Measurements from ENCODE around the gene CCDC167. TPM values are rescaled to one million over a fixed set of nuclear protein-coding genes. Genes with fewer than 3 reads are reported as not detected.

The CCDC167 gene
- total RNA-seq, 4 donors from 2014 or later = 9.4 to 50.7 (median 25.8) TPM

GRCh38 chr6:37540029-37540352 is 40.3 kb upstream of the CCDC167 start:
- DNase-seq (ENCODE audit: low spot score in 2 of 2) = no peak
- TF ChIP-seq EP300 (IDR thresholded peaks at IDR 0.05) (no peak), POLR2A (IDR thresholded peaks at IDR 0.05) (no peak)
- TF ChIP-seq, protein P1, sequence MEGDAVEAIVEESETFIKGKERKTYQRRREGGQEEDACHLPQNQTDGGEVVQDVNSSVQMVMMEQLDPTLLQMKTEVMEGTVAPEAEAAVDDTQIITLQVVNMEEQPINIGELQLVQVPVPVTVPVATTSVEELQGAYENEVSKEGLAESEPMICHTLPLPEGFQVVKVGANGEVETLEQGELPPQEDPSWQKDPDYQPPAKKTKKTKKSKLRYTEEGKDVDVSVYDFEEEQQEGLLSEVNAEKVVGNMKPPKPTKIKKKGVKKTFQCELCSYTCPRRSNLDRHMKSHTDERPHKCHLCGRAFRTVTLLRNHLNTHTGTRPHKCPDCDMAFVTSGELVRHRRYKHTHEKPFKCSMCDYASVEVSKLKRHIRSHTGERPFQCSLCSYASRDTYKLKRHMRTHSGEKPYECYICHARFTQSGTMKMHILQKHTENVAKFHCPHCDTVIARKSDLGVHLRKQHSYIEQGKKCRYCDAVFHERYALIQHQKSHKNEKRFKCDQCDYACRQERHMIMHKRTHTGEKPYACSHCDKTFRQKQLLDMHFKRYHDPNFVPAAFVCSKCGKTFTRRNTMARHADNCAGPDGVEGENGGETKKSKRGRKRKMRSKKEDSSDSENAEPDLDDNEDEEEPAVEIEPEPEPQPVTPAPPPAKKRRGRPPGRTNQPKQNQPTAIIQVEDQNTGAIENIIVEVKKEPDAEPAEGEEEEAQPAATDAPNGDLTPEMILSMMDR (IDR thresholded peaks at IDR 0.05) = no peak
- Histone ChIP-seq H3K27me3 (peaks cover 0 to 31% of the 10 kb centered on the region in 2 donors), H3K4me1 (peaks cover 0 to 18% (median 9%) of the 10 kb centered on the region in 4 donors), H3K36me3 (no peaks in the 10 kb centered on the region), H3K27ac (no peak overlapping the region), H3K9me3 (no peaks in the 10 kb centered on the region), H3K4me3 (no peak overlapping the region)
- WGBS, 2 donors = 43 to 93% methylated on average over 4 of the region's 4 CpGs

- Histone ChIP-seq H3K27me3 (peaks cover 0 to 35% of the 10 kb centered on the region in 2 donors), H3K9me3 (no peaks in the 10 kb centered on the region), H3K27ac (no peak overlapping the region), H3K4me1 (peaks cover 0 to 18% (median 9%) of the 10 kb centered on the region in 4 donors), H3K36me3 (no peaks in the 10 kb centered on the region), H3K4me3 (no peak overlapping the region)
- no peak for DNase-seq (ENCODE audit: low spot score in 2 of 2)
- WGBS, 2 donors = 57 to 64% methylated on average over 8 to 9 of the region's 9 CpGs
- TF ChIP-seq EP300 (IDR thresholded peaks at IDR 0.05) (no peak), POLR2A (IDR thresholded peaks at IDR 0.05) (no peak)
- TF ChIP-seq, protein P1 (IDR thresholded peaks at IDR 0.05) = no peak
Observed at GRCh38 chr6:37539171-37540028, 39.7 kb upstream of the CCDC167 start.

- Histone ChIP-seq H3K4me1 (peaks cover 0 to 18% (median 9%) of the 10 kb centered on the region in 4 donors), H3K9me3 (no peaks in the 10 kb centered on the region), H3K27me3 (peaks cover 0 to 47% of the 10 kb centered on the region in 2 donors), H3K4me3 (no peak overlapping the region), H3K27ac (no peak overlapping the region), H3K36me3 (no peaks in the 10 kb centered on the region)
- TF ChIP-seq, protein P1 (IDR thresholded peaks at IDR 0.05) = no peak
- TF ChIP-seq POLR2A (IDR thresholded peaks at IDR 0.05) = no peak
- no peak for TF ChIP-seq EP300 (IDR thresholded peaks at IDR 0.05)
- no peak for DNase-seq (ENCODE audit: low spot score in 2 of 2)
- 71 to 76% methylated on average over 5 to 6 of the region's 6 CpGs for WGBS, 2 donors
Observed at GRCh38 chr6:37538107-37538506, 38.4 kb upstream of the CCDC167 start.

DNA sequence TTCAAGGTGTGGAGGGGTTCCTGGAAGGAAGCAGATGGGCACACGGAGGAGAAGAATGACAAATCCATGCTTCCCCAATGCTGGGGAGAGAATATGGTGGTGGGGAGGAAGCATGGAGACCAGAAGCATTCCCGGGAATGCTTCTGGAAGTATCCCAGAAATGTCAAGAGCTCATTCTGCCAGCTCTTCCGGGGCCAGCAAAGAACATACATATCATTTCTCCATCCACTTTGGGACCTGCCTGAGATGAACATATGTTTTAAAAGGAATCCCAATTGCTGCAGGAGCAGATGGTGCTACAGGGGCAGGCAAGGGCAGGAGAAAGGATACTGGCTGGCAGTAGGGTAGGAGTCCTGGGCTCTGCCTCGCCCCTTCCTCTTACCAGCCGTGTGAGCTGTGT is 37.9 kb upstream of the CCDC167 start:
- Histone ChIP-seq H3K9me3 (no peaks in the 10 kb centered on the region), H3K4me1 (peaks cover 0 to 18% (median 9%) of the 10 kb centered on the region in 4 donors), H3K27ac (no peak overlapping the region), H3K4me3 (no peak overlapping the region), H3K36me3 (no peaks in the 10 kb centered on the region), H3K27me3 (peaks cover 0 to 53% of the 10 kb centered on the region in 2 donors)
- 66 to 72% methylated on average over 4 to 5 of the region's 5 CpGs for WGBS, 2 donors
- TF ChIP-seq, protein P1 (IDR thresholded peaks at IDR 0.05) = no peak
- no peak for TF ChIP-seq EP300 (IDR thresholded peaks at IDR 0.05)
- TF ChIP-seq POLR2A (IDR thresholded peaks at IDR 0.05) = no peak
- DNase-seq (ENCODE audit: low spot score in 2 of 2) = no peak

DNA sequence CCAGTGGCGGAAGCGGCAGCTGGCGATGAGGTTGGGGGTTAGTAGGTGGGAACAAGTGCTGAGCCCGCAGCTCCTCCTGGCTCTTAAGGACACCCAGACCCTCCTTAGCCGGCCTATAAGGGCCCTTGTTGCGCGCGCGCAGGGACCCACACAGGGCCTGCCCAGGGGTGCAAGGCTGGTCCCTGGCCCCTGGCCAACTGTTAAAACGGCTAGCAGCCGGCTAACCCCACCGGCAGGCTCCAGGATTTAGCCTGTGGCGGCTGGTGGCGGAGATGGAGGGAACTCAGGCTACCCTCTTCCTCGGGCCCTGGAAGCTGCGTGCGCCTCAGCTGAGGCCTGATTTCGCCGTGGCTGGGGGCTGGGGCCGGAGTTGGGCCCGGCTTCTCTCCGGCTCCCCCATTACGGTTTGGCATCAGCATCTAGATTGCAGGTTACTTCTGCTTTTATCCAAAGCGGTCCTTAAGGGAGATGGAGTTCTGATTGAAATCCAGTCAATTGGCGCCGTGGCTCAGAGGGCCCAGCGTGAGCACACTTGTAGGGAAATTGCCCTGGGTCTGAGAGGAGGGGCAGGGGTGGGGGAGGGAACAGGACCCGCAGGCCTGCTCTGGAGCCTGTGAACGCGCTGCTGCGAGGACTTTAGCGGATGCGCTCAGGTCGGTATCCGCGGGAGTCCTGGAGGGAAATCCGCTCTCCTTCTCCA is 36.9 kb upstream of the CCDC167 start:
- WGBS, 2 donors = 20 to 28% methylated on average over 21 to 25 of the region's 37 CpGs
- TF ChIP-seq, protein P1 (IDR thresholded peaks at IDR 0.05) = no peak
- TF ChIP-seq EP300 (IDR thresholded peaks at IDR 0.05) (no peak), POLR2A (IDR thresholded peaks at IDR 0.05) (no peak)
- Histone ChIP-seq H3K27me3 (peaks cover 0 to 61% of the 10 kb centered on the region in 2 donors), H3K36me3 (no peaks in the 10 kb centered on the region), H3K4me3 (peak overlapping the region in 2 of 4 donors; percentile 28 to 36), H3K27ac (no peak overlapping the region), H3K9me3 (no peaks in the 10 kb centered on the region), H3K4me1 (peaks cover 0 to 18% (median 9%) of the 10 kb centered on the region in 4 donors)
- no peak for DNase-seq (ENCODE audit: low spot score in 2 of 2)
